ENCODE measurements around the gene TMEM165.

The TMEM165 gene

GRCh38 chr4:55435141-55435841 is 39.5 kb downstream of the TMEM165 start:
- no peak for DNase-seq (ENCODE audit: low read depth)
- peak; percentile 45 for TF ChIP-seq CTCF (IDR thresholded peaks at IDR 0.05; ENCODE audit: control insufficient read depth, insufficient read depth, low read depth, low read length, missing control alignments)
- H3K4me3 ChIP-seq (ENCODE audit: control insufficient read depth, low read depth, low read length): no peak overlapping the region

- no peak for TF ChIP-seq CTCF (IDR thresholded peaks at IDR 0.05; ENCODE audit: control insufficient read depth, insufficient read depth, low read depth, low read length, missing control alignments)
- DNase-seq (ENCODE audit: low read depth): no peak
- no peak overlapping the region for H3K4me3 ChIP-seq (ENCODE audit: control insufficient read depth, low read depth, low read length)
These were observed 41.6 kb downstream of the TMEM165 start for GRCh38 chr4:55437356-55437796.

- DNase-seq (ENCODE audit: low read depth): no peak
- TF ChIP-seq CTCF (IDR thresholded peaks at IDR 0.05; ENCODE audit: control insufficient read depth, insufficient read depth, low read depth, low read length, missing control alignments): no peak
- no peak overlapping the region for H3K4me3 ChIP-seq (ENCODE audit: control insufficient read depth, low read depth, low read length)
These were observed 42.1 kb downstream of the TMEM165 start for GRCh38 chr4:55437823-55438222.

- DNase-seq (ENCODE audit: low read depth): no peak
- TF ChIP-seq CTCF (IDR thresholded peaks at IDR 0.05; ENCODE audit: control insufficient read depth, insufficient read depth, low read depth, low read length, missing control alignments): no peak
- no peak overlapping the region for H3K4me3 ChIP-seq (ENCODE audit: control insufficient read depth, low read depth, low read length)
These were observed 42.6 kb downstream of the TMEM165 start for GRCh38 chr4:55438314-55438713.

GRCh38 chr4:55439023-55439422 is 43.3 kb downstream of the TMEM165 start:
- H3K4me3 ChIP-seq (ENCODE audit: control insufficient read depth, low read depth, low read length): no peak overlapping the region
- no peak for TF ChIP-seq CTCF (IDR thresholded peaks at IDR 0.05; ENCODE audit: control insufficient read depth, insufficient read depth, low read depth, low read length, missing control alignments)
- DNase-seq (ENCODE audit: low read depth): no peak

- no peak for TF ChIP-seq CTCF (IDR thresholded peaks at IDR 0.05; ENCODE audit: control insufficient read depth, insufficient read depth, low read depth, low read length, missing control alignments)
- no peak overlapping the region for H3K4me3 ChIP-seq (ENCODE audit: control insufficient read depth, low read depth, low read length)
- DNase-seq (ENCODE audit: low read depth): no peak
These were observed 45.0 kb downstream of the TMEM165 start for GRCh38 chr4:55440786-55441185.

Measured in AG09309 (cell line).